ENCODE measurements around the gene SYNGR3. TPM values are rescaled to one million over a fixed set of nuclear protein-coding genes. Genes with fewer than 3 reads are reported as not detected.

The SYNGR3 gene
- total RNA-seq, 1 experiment from 2014 or later = 0.68 TPM

DNA sequence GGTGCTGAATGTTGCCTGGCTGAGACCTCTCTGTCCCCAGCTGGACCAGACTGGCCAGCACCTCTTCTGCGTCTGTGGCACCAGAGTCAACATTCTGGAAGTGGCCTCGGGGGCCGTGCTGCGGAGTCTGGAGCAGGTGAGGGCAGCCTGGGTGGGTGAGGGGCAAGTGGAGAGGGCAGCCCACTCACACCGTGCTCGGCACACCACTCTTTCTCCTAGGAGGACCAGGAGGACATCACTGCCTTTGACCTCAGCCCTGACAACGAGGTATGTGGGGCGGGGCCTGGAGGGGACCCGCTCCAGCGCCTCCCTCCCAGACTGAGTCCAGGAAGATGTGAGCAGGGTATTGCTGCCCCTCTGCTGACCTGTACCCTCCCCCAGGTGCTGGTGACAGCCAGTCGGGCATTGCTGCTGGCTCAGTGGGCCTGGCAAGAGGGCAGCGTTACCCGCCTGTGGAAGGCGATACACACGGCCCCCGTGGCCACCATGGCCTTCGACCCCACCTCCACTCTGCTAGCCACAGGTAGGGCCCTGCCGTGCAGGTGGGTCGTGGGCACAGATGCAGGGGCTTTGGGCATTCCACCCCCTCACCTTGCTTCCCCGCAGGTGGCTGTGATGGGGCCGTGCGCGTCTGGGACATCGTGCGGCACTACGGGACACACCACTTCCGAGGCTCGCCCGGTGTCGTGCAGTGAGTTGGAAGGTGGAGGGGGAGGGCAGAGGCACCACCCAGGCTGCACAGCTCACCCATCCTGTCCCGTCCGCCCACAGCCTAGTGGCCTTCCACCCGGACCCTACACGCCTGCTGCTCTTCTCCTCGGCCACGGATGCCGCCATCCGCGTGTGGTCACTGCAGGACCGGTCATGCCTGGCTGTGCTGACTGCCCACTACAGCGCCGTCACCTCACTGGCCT is 15.4 kb upstream of the SYNGR3 start:
- no peak overlapping the region for H3K27ac Mint-ChIP-seq (ENCODE audit: low read depth, unreplicated experiment)
- H3K9me3 Mint-ChIP-seq (ENCODE audit: unreplicated experiment) = no peaks in the 10 kb centered on the region
- no peaks in the 10 kb centered on the region for H3K27me3 Mint-ChIP-seq (ENCODE audit: insufficient read depth, unreplicated experiment)
- intact Hi-C loops (cut with micrococcal nuclease) = no loop called here
- ChIA-PET POLR2A (interaction anchor here (1.1 to 1.5 kb wide), 3 partner anchors 9 to 10 kb away, joined by 6 to 9 read pairs (median 6); partner anchors contain the start of gene RPS2), CTCF (interaction anchor here (1.3 kb wide), 1 partner anchor 11 kb away, joined by 3 read pairs; no protein-coding TSS in a partner anchor)
- no peak for DNase-seq (ENCODE audit: unreplicated experiment)
- H3K4me1 Mint-ChIP-seq (ENCODE audit: insufficient read depth, unreplicated experiment) = peaks cover 13% of the 10 kb centered on the region
- peaks cover 25% of the 10 kb centered on the region for H3K36me3 Mint-ChIP-seq (ENCODE audit: insufficient read depth, unreplicated experiment)
- BruUV-seq (replicated peaks) = no TSS peak
- TF ChIP-seq, protein P1, sequence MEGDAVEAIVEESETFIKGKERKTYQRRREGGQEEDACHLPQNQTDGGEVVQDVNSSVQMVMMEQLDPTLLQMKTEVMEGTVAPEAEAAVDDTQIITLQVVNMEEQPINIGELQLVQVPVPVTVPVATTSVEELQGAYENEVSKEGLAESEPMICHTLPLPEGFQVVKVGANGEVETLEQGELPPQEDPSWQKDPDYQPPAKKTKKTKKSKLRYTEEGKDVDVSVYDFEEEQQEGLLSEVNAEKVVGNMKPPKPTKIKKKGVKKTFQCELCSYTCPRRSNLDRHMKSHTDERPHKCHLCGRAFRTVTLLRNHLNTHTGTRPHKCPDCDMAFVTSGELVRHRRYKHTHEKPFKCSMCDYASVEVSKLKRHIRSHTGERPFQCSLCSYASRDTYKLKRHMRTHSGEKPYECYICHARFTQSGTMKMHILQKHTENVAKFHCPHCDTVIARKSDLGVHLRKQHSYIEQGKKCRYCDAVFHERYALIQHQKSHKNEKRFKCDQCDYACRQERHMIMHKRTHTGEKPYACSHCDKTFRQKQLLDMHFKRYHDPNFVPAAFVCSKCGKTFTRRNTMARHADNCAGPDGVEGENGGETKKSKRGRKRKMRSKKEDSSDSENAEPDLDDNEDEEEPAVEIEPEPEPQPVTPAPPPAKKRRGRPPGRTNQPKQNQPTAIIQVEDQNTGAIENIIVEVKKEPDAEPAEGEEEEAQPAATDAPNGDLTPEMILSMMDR (IDR thresholded peaks at IDR 0.05; ENCODE audit: unreplicated experiment) = no peak
- no peak overlapping the region for H3K4me3 Mint-ChIP-seq (ENCODE audit: unreplicated experiment)

DNA sequence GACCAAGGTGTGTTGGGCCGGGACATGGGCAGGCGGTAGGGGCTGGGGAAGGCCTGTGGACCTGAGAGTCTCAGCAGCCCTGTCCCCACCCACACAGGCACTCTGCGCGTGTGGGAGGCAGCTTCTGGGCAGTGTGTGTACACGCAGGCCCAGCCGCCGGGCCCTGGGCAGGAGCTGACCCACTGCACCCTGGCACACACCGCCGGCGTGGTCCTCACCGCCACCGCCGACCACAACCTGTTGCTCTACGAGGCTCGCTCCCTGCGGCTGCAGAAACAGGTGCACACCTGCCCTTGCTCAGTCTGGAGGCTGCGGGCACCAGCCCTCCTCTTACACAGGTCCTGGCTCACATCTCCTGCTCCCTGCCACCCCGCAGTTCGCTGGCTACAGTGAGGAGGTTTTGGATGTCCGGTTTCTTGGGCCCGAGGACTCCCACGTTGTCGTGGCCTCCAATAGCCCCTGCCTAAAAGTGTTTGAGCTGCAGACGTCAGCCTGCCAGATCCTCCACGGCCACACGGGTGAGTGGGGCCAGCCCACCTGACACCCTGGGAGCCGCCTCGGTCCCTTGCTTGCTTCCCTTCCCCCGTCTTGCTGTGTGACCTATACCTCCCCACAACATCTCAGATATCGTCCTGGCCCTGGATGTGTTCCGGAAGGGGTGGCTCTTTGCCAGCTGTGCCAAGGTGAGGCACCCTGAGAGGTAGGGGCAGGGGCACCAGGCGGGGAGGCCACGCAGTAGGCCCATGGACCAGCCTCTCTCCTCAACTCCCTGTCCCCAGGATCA is 14.1 kb upstream of the SYNGR3 start:
- no peak for DNase-seq (ENCODE audit: unreplicated experiment)
- ChIA-PET CTCF (no interaction called here), POLR2A (interaction anchor here (0.5 to 1.2 kb wide), 5 partner anchors 9 to 512 kb away, joined by 3 to 6 read pairs (median 3); partner anchors contain the start of gene RPS2)
- Mint-ChIP-seq H3K9me3 (ENCODE audit: unreplicated experiment) (no peaks in the 10 kb centered on the region), H3K27me3 (ENCODE audit: insufficient read depth, unreplicated experiment) (no peaks in the 10 kb centered on the region), H3K4me3 (ENCODE audit: unreplicated experiment) (no peak overlapping the region), H3K4me1 (ENCODE audit: insufficient read depth, unreplicated experiment) (peaks cover 13% of the 10 kb centered on the region), H3K36me3 (ENCODE audit: insufficient read depth, unreplicated experiment) (peaks cover 30% of the 10 kb centered on the region), H3K27ac (ENCODE audit: low read depth, unreplicated experiment) (no peak overlapping the region)
- intact Hi-C loops (cut with micrococcal nuclease) = no loop called here
- TF ChIP-seq, protein P1 (IDR thresholded peaks at IDR 0.05; ENCODE audit: unreplicated experiment) = no peak
- TSS peak; percentile 10 for BruUV-seq (replicated peaks)

DNA sequence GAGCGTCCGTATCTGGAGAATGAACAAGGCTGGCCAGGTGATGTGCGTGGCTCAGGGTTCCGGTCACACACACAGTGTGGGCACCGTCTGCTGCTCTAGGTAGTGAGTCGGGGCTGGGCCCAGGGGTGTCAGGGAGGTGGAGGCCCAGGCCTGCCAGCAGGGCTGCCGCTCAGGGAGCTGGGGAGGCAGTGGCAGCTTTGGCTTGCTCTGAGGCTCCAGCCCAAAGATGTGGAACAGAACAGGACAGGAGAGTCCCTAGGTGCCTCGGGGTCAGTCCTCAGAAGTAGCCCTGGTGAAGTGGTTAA is 13.6 kb upstream of the SYNGR3 start:
- BruUV-seq (replicated peaks) = no TSS peak
- Mint-ChIP-seq H3K36me3 (ENCODE audit: insufficient read depth, unreplicated experiment) (peaks cover 30% of the 10 kb centered on the region), H3K27ac (ENCODE audit: low read depth, unreplicated experiment) (no peak overlapping the region), H3K4me3 (ENCODE audit: unreplicated experiment) (no peak overlapping the region), H3K27me3 (ENCODE audit: insufficient read depth, unreplicated experiment) (no peaks in the 10 kb centered on the region), H3K9me3 (ENCODE audit: unreplicated experiment) (no peaks in the 10 kb centered on the region), H3K4me1 (ENCODE audit: insufficient read depth, unreplicated experiment) (peaks cover 12% of the 10 kb centered on the region)
- TF ChIP-seq, protein P1 (IDR thresholded peaks at IDR 0.05; ENCODE audit: unreplicated experiment) = no peak
- DNase-seq (ENCODE audit: unreplicated experiment) = no peak
- ChIA-PET CTCF (no interaction called here), POLR2A (interaction anchor here (1.2 kb wide), 1 partner anchor 179 kb away, joined by 3 read pairs; no protein-coding TSS in a partner anchor)
- intact Hi-C loops (cut with micrococcal nuclease) = no loop called here
